HG02885 (cell line): ENCODE data around the gene NR1I3.

Experiments used
- ATAC-seq: cut with Tn5 transposase; IDR thresholded peaks from one replicate; pipeline ENCODE4 v1.9.1; 2021; ENCODE audit warnings: mild to moderate bottlenecking; ENCODE audit not compliant: unreplicated experiment, poor library complexity

The NR1I3 gene

DNA sequence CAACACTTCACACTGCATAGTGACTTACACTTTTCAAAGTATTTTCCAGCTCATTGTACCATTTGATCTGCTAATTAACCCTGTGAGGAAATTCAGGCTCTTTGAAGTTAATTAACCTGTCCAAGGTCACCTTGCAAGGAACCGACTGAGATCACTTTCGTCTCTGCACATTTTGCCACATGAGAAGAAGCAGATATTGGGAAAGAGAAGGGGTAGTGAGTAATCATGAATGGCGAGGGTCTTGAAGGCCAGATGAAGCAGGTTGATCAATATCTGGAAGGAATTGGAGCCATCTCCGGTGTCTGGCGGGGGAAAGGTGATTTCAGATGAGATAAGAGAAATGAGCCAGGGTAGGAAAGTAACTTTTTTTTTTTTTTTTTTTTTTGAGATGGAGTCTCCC lies 18.0 kb downstream of the NR1I3 start:
- no peak for ATAC-seq

GRCh38 chr1:161219078-161219892 lies 18.7 kb downstream of the NR1I3 start:
- no peak for ATAC-seq

DNA sequence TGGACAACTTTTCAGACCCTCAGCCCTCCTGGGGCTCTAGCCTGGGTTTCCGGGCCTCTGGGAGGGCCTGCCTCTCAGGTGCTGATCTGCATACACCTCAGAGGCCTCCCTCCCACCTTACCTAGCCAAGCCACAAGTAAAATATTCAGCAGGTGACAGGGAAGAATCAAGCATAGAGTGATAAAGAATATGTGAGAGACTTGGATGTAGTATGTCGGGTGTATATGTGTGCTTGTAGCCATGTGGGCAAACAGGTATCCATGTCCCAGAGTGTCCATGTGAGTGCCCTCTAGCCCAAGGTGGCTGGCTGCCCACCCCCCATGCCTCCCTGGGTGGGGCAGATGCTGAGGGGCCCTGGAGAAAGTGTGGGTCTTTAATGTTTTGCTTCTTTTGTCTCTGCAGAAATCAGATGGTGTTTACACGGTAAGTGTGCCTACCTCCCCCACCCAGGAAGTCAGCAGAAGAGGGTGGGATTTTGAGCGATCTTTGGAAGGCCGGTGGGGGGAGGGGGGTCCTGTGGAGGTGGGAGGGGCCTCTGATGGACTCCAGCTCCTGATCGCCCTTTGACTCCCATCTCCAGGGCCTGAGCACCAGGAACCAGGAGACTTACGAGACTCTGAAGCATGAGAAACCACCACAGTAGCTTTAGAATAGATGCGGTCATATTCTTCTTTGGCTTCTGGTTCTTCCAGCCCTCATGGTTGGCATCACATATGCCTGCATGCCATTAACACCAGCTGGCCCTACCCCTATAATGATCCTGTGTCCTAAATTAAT lies 19.5 kb downstream of the NR1I3 start:
- no peak for ATAC-seq

DNA sequence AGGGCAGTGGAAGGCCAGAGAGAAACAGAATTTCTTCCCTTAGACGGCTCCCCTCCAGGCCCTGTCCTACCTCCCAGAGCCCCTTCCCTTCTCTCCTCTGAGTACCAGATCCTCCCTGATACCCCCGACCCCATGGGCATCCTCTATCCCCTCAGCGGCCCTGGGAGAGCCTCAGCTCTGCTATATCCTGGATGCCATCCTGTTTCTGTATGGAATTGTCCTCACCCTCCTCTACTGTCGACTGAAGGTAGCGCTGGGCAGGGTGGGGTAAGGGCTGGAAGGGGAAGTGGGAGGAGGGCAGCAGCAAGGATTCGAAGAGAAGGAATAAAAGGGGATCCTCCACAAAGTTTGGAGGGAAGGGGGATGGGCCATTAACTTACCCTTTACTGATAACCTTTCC lies 20.2 kb downstream of the NR1I3 start:
- no peak for ATAC-seq

DNA sequence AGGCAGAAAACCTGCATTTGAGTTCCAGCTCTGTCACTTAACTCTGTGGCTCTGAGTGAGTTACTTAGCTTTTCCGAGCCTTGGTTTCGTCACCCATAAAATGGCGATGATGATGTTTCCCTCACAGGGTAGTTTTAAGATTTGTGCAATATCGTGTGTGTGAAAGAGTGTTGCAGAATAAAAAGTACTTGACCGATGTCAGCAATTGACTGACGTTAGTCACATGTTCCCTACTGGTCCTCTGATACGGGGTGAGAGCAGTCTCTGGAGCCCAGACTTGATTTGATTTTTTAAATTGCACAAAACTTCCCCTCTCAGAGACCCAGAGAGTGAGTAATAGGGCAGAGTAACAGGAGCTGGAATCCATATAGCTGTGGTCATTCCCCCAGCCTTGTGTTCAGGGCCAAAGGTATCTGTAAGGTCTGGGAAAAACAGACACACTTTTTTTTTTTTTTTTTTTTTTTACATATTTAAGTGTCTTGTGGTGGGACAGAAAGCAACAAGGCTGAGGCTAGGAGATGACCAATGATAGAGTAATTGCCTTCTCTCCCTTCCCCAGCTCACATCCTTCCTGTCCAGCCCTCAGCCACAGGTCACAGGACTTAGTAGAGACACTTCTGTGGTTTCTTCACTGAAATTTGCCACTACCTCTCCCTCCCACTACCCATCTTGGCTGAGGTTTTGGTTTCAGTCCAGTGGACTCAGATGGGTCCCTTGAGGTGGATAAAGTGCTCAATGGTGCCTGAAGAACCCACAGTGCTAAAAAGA lies 20.9 kb downstream of the NR1I3 start:
- ATAC-seq, result peak; percentile 85

DNA sequence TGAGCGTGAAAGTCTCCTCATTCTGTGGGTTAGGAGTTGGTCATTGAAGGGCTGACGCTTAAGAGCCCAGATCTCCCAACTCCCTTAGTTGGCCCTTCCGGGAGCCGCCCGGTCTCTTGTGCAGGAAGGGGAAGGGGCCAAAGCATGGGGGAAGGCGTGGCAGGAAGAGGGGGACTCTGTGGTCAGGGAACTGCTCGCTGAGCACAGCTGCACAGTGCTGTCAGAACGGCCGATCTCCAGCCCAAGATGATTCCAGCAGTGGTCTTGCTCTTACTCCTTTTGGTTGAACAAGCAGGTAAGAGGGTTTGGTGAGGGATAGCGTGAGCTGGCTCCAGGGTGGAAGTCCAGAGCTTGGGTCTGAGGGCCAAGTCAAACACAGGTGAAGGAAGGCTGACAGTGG lies 22.9 kb downstream of the NR1I3 start, which contains the start of gene FCER1G:
TSS of gene FCER1G (plus strand) at position 220 of the 400 bp plus-strand sequence. CDS start at position 247, 27 bp downstream.
- ATAC-seq, result no peak

DNA sequence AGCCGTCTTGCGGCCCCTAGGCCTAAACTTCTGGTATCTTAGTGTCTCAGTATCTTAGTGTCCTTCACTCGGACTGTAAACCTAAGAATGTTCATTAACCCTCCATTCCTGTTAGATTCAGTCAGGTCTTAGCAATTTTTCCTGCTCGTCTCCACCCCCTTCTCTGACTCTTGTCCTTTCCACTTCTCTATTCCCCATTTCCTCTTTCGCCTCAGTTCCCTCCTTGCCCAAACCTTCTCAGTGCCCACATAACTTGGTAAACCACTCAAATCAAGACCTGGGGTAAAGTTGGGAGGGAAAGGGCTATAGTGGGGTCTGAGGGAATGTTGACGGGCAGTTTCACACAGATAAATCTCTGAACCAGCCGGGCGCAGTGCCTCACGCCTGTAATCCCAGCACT lies 23.6 kb downstream of the NR1I3 start:
- ATAC-seq, result no peak

DNA sequence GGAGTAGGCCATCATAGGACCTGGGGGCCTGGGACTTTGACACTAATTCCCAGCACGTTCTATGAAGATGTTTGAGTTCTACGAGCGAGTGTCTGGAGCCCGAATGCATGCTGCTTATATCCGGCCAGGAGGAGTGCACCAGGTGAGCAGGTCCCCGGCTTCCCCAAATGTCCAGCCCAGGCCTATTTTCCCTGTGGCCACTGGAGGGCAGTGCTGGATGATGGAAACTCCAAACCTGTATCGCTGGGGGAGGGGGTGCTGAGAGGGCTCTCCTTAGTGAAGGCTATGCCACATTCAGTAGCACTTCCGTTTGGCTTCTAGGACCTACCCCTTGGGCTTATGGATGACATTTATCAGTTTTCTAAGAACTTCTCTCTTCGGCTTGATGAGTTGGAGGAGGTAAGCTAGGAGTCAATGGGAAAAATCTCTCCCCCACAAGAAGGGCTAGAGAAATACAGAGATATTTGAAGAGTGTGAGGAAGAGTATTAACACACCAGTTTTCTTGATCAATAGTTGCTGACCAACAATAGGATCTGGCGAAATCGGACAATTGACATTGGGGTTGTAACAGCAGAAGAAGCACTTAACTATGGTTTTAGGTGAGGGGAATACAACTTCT lies 28.1 kb downstream of the NR1I3 start:
- ATAC-seq, result peak; percentile 57

DNA sequence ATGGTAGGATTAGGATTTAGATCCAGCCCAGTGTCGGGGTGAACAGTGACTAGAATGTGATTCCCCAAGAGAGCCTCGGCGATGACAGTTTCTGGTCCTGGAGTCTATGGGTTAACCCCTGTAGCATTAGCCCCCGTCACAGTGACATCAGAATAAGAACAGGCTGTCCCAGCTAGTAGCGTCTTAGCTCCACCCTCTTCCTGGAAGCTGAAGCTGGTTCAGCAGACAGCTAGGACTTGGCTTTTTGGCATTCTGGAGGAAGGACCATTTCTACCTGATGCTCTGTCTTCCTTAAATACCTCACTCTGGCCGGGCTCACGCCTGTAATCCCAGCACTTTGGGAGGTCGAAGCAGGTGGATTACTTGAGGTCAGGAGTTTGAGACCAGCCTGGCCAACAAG lies 30.8 kb downstream of the NR1I3 start:
- no peak for ATAC-seq

GRCh38 chr1:161206411-161207140 lies 31.4 kb downstream of the NR1I3 start:
- ATAC-seq, result no peak

- peak; percentile 98 for ATAC-seq
These were observed 35.9 kb downstream of the NR1I3 start, which contains the start of gene NDUFS2 for GRCh38 chr1:161201836-161202712. Gene NDUFS2, plus strand, starts transcription at chr1:161202367. Its CDS starts 19 bp downstream, at chr1:161202386.

- ATAC-seq, result no peak
These were observed 36.8 kb downstream of the NR1I3 start for GRCh38 chr1:161200992-161201835.

GRCh38 chr1:161200421-161200991 lies 37.5 kb downstream of the NR1I3 start:
- no peak for ATAC-seq

DNA sequence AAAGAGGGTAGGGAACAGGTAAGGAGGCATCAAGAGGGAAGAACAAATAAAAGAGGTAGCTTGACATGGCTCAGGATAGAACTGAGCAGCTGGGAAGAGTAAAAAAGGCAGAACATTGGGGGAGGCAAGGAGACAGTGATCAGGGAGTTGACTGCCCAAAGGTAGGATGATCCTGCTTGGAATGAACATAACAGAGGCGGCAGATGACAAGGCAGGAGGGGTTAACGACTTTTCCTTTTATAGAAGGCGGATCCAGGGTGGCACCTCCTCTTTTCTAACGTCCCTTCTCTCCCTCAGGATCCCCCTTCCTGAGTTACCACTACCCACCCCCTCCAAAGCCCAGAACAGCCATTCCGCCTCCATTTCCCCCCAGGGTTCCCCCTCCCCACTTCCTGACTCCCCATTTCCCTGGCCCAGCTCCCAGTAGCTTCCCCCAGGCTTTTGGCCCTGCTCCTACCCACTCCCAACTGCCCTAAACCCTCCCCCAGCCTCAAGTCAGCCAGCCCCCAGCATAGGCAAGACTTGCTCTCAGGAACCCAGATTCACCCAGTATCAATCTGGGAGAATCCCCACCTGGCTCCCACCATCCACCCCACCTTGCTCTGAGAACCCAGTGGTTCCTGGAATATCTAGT lies 38.4 kb downstream of the NR1I3 start:
- no peak for ATAC-seq

GRCh38 chr1:161198897-161199431 lies 39.0 kb downstream of the NR1I3 start, which contains the start of gene ADAMTS4:
Gene ADAMTS4, minus strand, starts transcription at chr1:161199054. Its CDS starts 427 bp downstream, at chr1:161198627.
- ATAC-seq, result no peak

GRCh38 chr1:161198194-161198896 lies 39.7 kb downstream of the NR1I3 start:
- ATAC-seq, result no peak
